Suppressor macrophage treated with lipopolysaccharide for 1 hour (primary cell): ENCODE data around the gene CNIH2.

ENCODE experiments used
- DNase-seq, 3 donors: peaks; one replicate each; pipeline ENCODE4 v3.0.0-alpha.2; 2020 to 2022

Gene CNIH2

GRCh38 chr11:66333220-66333877 is 55.4 kb downstream of the CNIH2 start:
- DNase-seq: no peak
